GM18951 (cell line): ENCODE data around the gene CD28.

Experiments
- POLR2A ChIP-seq: IDR thresholded peaks from 4 replicates; pipeline ENCODE4 v1.6.1; 2011; ENCODE audit warnings: mild to moderate bottlenecking; ENCODE audit not compliant: insufficient read length, insufficient read depth; ENCODE audit errors: extremely low read depth
- in situ Hi-C: fragments of 300-500 bp; cut with MboI; formaldehyde crosslinking; loops from one replicate; pipeline ENCODE4 v1.12.0; 2022; ENCODE audit warnings: low sequenced_read_pairs, mixed read lengths, inconsistent platforms; ENCODE audit not compliant: unreplicated experiment

Gene CD28

GRCh38 chr2:203706403-203706802, at the start of gene CD28:
Gene CD28, plus strand, starts transcription at chr2:203706639. Its CDS starts 58 bp downstream, at chr2:203706697.
- in situ Hi-C loops, result no loop called here
- no peak for TF ChIP-seq POLR2A

- no peak for TF ChIP-seq POLR2A
- in situ Hi-C loops, result no loop called here
These were observed 46.9 kb upstream of the CD28 start for GRCh38 chr2:203659331-203660049.

DNA sequence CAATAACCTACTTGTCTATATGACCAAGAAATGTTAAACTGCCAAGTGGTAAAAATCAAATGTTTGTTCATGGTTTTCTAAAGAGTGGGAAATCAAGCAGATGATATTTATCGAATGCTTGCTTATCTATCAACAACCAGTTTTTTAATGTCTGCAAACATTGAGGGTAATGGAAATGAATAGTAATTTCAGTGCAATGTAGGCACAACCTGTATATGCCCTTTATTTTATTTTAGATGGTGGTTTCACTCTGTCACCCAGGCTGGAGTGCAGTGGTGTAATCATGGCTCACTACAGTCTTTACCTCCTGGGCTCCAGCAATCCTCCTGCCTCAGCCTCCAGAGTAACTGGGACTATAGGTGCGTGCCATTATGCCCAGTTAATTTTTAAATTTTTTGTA, 46.0 kb upstream of the CD28 start:
- in situ Hi-C loops, result no loop called here
- no peak for TF ChIP-seq POLR2A

GRCh38 chr2:203661279-203661908, 45.0 kb upstream of the CD28 start:
- in situ Hi-C loops, result no loop called here
- TF ChIP-seq POLR2A, result no peak

DNA sequence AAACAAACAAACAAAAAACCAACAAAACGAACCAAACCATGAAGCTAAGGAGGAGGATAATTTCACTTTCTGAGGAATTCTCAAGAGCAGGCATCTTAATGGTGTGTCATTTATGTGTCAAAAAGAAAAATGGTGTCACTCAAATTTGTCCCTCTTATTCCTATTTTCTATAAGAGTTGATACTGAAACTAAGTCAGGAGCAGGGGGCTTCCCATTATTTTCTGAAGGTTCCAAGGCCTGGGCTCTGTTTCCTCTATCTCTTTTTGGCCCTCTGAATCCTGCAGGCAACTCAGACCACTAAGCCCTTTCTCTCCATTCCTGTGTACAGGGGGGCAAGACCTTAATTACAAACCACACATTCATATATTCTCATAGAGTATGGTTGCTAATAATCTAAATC, 44.0 kb upstream of the CD28 start:
- in situ Hi-C loops, result no loop called here
- TF ChIP-seq POLR2A, result no peak

DNA sequence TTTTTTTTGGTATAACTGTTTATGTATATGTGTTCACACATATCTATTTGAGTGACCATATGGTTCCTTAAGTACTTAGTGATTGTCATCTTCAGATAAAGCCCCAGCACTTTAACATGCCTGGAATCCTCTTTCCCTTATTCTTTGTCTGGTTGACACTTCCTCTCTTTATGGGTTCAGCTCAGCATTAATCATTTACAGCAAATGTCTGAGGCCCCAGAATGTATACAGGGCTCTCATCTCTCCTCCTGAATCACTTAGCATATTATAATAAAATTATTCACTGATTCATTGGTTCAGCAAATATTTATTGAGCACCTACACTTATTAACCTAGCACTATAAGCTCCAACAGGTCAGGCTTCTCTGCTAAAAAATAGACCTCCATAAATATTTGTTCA, 43.5 kb upstream of the CD28 start:
- in situ Hi-C loops, result no loop called here
- TF ChIP-seq POLR2A, result no peak

DNA sequence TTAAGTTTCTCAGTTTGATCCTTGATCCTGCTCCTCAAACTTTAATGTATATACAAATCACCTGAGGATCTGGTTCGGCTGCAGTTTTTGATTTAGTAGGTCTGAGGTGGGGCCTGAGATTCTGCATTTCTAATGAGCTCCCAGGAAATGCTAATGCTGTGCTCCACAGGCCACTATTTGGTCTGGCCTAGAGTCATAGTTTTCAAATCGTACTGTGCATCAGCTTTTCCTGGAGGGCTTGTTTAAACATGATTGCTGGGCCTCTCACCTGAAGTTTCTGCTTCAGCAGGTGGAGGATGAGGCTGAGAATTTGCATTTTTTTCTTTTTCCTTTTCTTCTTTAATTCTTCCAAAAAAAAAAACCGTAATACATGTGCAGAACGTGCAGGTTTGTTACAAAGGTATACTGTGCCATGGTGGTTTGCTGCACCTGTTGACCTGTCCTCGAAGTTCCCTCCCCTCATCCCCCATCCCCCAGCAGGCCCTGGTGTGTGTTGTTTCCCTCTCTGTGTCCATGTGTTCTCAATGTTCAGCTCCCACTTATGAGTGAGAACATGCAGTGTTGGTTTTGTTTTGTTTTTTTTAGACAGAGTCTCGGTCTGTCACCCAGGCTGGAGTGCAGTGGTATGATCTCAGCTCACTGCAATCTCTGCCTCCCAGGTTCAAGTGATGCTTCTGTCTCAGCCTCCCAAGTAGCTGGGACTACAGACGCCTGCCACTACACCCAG, 42.2 kb upstream of the CD28 start:
- in situ Hi-C loops, result no loop called here

DNA sequence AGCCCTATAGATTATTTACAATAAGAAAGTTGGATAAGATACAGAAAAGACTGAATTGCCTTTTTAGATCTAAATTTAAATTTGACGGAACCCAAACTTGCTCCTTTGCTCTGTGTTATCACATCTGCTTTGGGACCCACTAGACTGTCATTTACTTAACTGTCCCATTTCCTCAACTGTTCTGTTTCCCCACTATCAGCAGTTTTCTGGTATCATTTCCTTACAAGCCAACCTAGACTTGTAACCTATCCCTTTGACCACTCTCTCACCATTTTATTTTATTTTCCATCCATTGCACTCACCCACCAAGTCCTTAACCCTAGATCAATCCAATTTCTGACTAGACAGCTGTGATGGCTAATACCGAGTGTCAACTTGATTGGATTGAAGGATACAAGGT, 38.6 kb upstream of the CD28 start:
- no peak for TF ChIP-seq POLR2A
- in situ Hi-C loops, result no loop called here

More for the DNA sequence above, 42.2 kb upstream of the CD28 start:
- TF ChIP-seq POLR2A, result no peak

GRCh38 chr2:203669820-203670219, 36.6 kb upstream of the CD28 start:
- no peak for TF ChIP-seq POLR2A
- in situ Hi-C loops, result no loop called here

DNA sequence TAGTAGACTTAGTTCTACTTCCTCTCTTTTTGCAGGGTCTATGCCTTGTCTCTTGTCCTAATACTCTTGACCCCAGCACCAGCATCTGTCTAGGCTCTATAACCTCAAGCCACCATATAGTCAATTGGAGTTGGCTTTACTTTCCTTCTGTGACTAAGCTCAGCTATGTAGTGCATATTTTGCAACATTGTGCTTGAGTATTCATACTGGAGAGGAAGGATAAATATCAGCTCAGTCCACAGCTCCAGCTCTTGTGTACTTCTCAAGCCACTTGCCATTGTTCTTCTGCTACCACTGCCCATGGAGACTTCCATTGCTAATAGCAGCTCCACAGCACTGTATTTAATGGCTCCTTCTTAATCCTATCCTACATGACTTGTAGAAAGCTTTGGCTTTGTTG, 35.5 kb upstream of the CD28 start:
- no peak for TF ChIP-seq POLR2A

DNA sequence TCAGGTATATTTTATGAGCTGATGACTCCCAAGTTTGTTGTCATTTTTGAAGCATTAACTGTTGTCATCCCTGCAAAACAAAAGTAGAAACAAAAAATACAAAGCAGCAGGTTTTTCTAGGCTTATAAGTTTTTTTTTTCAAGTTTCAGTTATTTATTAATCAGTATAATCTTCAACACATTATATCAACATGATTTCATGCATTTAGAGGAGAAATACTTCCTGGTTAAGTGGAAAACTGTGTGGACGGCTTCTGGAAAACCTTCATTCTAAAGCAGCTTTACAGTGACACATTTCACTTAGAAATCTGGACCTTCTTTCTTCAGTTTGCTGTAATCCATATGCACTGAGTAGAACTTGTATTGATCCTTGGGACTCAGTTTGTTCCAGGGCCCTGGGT, 34.6 kb upstream of the CD28 start:
- TF ChIP-seq POLR2A, result no peak
- in situ Hi-C loops, result no loop called here

More for the DNA sequence above, 35.5 kb upstream of the CD28 start:
- in situ Hi-C loops, result no loop called here

GRCh38 chr2:203672856-203673255, 33.6 kb upstream of the CD28 start:
- no peak for TF ChIP-seq POLR2A

GRCh38 chr2:203673933-203674332, 32.5 kb upstream of the CD28 start:
- TF ChIP-seq POLR2A, result no peak
- in situ Hi-C loops, result no loop called here

More at GRCh38 chr2:203672856-203673255, 33.6 kb upstream of the CD28 start:
- in situ Hi-C loops, result no loop called here
